Gastrocnemius medialis (tissue), 4 donors: ENCODE data around the gene MRPL19. TPM values are rescaled to one million over a fixed set of nuclear protein-coding genes. Genes with fewer than 3 reads are reported as not detected.
A peak's percentile ranks its signal among the peaks of the same experiment; 100 is the strongest.

Experiments
- ATAC-seq, 2 donors: fragments of 150-250 bp; one replicate each; pipeline ENCODE4 v1.9.1; 2016
- DNase-seq, 2 donors: peaks; one replicate each; pipeline ENCODE4 v3.0.0-alpha.2; 2019
- H3K27ac ChIP-seq, 4 donors: fragments of 200-600 bp; sonication (generic); 1 replicate in 1 of 4; 2 replicates in 3 of 4; pipeline ENCODE4 v1.5.1; 2016 to 2018; ENCODE audit warnings: mild to moderate bottlenecking in 2 of 4, moderate library complexity in 1 of 4
- H3K27me3 ChIP-seq, 3 donors: fragments of 200-600 bp; sonication (generic) in 2 of 3; 1 replicate in 1 of 3; 2 replicates in 2 of 3; pipeline versions ENCODE4 v1.5.1 to v1.6.0; 2016 to 2019; ENCODE audit warnings: mild to moderate bottlenecking in 1 of 3, moderate library complexity in 1 of 3
- H3K36me3 ChIP-seq, 2 donors: fragments of 200-600 bp; sonication (generic) in 1 of 2; one replicate each; pipeline ENCODE4 v1.5.1; 2017 to 2018
- H3K4me1 ChIP-seq, 2 donors: fragments of 200-600 bp; sonication (generic) in 1 of 2; one replicate each; pipeline ENCODE4 v1.5.1; 2016 to 2017; ENCODE audit warnings: mild to moderate bottlenecking in 2 of 2
- H3K4me3 ChIP-seq, 4 donors: fragments of 200-600 bp; sonication (generic) in 3 of 4; 1 replicate in 1 of 4; 2 replicates in 3 of 4; pipeline ENCODE4 v1.5.1; 2016 to 2019; ENCODE audit warnings: mild to moderate bottlenecking in 2 of 4
- H3K9me3 ChIP-seq, 3 donors: fragments of 200-600 bp; sonication (generic) in 2 of 3; 1 replicate in 1 of 3; 2 replicates in 2 of 3; pipeline ENCODE4 v1.5.1; 2016 to 2019
- CTCF ChIP-seq, 5 experiments: fragments of 450-650 bp in 3 of 5; fragments of 200-600 bp in 2 of 5; sonication (generic) in 2 of 5; IDR thresholded peaks in 4 of 5; conservative IDR thresholded peaks in 1 of 5; 1 replicate in 4 of 5; 2 replicates in 1 of 5; pipeline ENCODE4 v1.5.1; 2016 to 2019; ENCODE audit warnings: antibody characterized with exemption in 5 of 5, mild to moderate bottlenecking in 3 of 5, moderate library complexity in 3 of 5
- POLR2A ChIP-seq, 2 donors: fragments of 450-650 bp; IDR thresholded peaks; one replicate each; pipeline ENCODE4 v1.6.1; 2017; ENCODE audit warnings: antibody characterized with exemption in 2 of 2, mild to moderate bottlenecking in 2 of 2, moderate library complexity in 2 of 2
- in situ Hi-C, 4 donors: fragments of 200-750 bp; cut with MboI; loops; one replicate each; pipeline versions ENCODE4 v1.15.0 to v1.8.0; 2017; ENCODE audit warnings: low sequenced_read_pairs in 4 of 4
- intact Hi-C: fragments of 100-400 bp; cut with DNase I; formaldehyde crosslinking; loops from one replicate; pipeline ENCODE4 v1.15.1; 2023; ENCODE audit warnings: low total_unique reads
- total RNA-seq, 4 donors: library from RNA; depleted of rRNA; stranded (reverse); fragments of >200 nt; gene quantifications; one replicate each; pipeline versions ENCODE4 v1.1.0 to v1.2.3, GENCODE V29; 2016

MRPL19 gene
- total RNA-seq, 4 donors from 2014 or later = 25.4 to 95.3 (median 69.8) TPM

DNA sequence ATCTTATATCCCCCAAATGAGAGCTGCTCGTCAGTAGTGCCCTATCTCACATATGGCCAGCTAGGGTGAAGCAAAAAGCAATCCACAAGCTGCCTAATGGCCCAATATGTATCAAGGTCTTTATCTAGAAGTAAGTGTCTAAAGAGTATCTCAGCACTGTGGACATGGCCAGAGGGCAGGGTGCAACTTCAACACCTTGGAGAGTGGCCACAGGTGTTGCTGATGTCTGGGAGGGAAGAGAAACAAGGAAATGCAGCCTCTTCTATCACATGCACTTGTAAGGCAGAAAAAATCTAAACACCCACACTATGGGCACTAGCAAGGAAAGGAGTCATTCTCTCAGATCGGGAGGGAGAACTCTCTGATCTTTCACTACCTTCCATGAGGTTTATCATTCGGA, 23.7 kb upstream of the MRPL19 start:
- Histone ChIP-seq H3K9me3 (no peaks in the 10 kb centered on the region), H3K4me1 (no peaks in the 10 kb centered on the region), H3K27ac (no peak overlapping the region), H3K27me3 (no peaks in the 10 kb centered on the region), H3K4me3 (no peak overlapping the region), H3K36me3 (no peaks in the 10 kb centered on the region)
- intact Hi-C loops = no loop called here
- TF ChIP-seq POLR2A (IDR thresholded peaks at IDR 0.05) = no peak
- TF ChIP-seq CTCF (IDR thresholded peaks at IDR 0.05 in 4 of 5, conservative IDR thresholded peaks at IDR 0.05 in 1 of 5) = no peak
- in situ Hi-C loops = loop anchor here in 3 of 4 donors (25.0 kb wide), 3 partner anchors 161 to 936 kb away; no protein-coding TSS in a partner anchor
- ATAC-seq = no peak
- no peak for DNase-seq

DNA sequence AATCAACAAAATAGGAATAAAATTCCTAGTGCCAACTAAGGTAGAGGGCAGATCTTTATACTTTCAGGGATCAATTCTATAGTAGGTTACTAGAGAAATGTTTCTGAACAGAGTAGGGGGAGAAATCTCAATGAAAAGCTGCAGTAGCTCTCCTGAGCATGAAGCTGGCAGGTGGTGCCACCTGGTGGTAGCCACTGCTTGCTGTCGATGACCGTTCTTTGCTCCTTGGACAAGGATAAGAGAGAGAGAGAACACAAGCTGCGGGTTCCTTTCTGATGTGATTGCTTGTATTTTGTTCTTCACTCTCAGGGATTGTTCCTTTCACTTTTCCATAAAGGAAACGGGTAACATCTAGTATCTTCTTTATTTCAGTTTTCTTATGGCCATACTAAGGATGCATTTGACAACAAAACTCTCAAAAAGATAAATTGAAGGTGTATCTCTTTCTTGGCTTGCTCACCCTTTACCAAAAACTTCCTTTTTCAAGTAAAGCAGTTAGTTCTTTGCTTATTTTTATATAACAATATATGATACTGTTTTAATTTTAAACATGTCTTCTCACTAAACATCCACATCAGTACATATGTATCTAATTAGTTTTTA, 18.6 kb upstream of the MRPL19 start:
- in situ Hi-C loops = no loop called here
- Histone ChIP-seq H3K9me3 (no peaks in the 10 kb centered on the region), H3K4me1 (peaks cover 0 to 10% of the 10 kb centered on the region in 2 donors), H3K27ac (no peak overlapping the region), H3K4me3 (no peak overlapping the region), H3K27me3 (no peaks in the 10 kb centered on the region), H3K36me3 (no peaks in the 10 kb centered on the region)
- ATAC-seq (peak; percentile 75 to 76), DNase-seq (peak in 1 of 2 donors; percentile 49)
- intact Hi-C loops = no loop called here
- TF ChIP-seq POLR2A (IDR thresholded peaks at IDR 0.05) (no peak), CTCF (IDR thresholded peaks at IDR 0.05 in 4 of 5, conservative IDR thresholded peaks at IDR 0.05 in 1 of 5) (peak; percentile 44 to 87 (median 52))

DNA sequence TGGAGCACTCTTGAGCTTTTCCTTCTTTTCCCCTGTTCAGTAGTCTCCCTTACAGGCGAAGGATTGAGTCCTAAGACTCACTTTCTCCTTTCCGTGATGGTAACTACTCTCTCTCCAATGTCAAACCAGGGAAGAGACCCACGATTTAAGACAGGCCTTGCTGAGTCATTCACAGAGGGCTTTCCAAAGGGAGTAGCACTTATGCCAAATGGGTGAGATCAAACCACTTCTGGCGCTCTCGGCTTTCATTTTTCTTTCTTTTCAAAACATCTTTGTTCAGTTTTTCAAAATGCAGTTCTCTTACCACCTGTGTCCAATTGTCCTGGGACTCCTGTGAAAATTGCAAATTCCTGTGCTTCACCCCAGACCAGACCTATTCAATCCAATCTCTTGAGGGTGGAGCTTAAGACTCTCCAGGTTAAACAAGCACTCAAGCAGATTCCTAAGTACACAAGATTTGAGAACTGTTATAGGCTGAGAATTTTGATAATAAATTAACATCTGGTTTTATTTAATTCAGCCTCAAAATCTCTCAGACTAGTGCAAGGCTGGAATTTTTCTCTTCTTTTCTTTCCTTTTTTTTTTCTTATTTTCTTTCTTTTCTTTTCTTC, 14.4 kb upstream of the MRPL19 start:
- intact Hi-C loops = no loop called here
- H3K4me3 ChIP-seq = no peak overlapping the region
- H3K27me3 ChIP-seq = no peaks in the 10 kb centered on the region
- no peak for ATAC-seq
- no peaks in the 10 kb centered on the region for H3K9me3 ChIP-seq
- DNase-seq = no peak
- no peaks in the 10 kb centered on the region for H3K36me3 ChIP-seq
- TF ChIP-seq POLR2A (IDR thresholded peaks at IDR 0.05) (no peak), CTCF (IDR thresholded peaks at IDR 0.05 in 4 of 5, conservative IDR thresholded peaks at IDR 0.05 in 1 of 5) (no peak)
- H3K27ac ChIP-seq = no peak overlapping the region
- H3K4me1 ChIP-seq = peaks cover 0 to 21% of the 10 kb centered on the region in 2 donors
- in situ Hi-C loops = no loop called here

DNA sequence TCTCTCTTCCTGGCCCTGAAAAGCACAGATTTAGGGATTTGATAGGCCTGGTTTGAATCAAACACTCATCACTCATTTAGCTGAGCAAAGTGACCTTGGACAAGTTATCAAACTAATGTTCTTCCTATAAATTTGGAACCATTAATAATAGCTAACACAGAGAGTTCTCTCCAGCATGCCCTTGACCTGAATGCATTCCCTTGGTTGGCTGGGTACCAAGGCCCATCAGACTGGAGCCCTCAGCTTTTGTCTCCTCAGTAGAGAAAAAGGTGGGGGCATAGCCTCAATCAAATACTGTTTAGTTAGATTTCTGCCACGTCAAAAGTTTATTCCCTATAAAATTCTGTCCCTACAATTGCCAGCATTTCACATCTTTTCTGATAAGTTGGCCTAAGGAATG, 13.8 kb upstream of the MRPL19 start:
- Histone ChIP-seq H3K27me3 (no peaks in the 10 kb centered on the region), H3K4me1 (peaks cover 0 to 21% of the 10 kb centered on the region in 2 donors), H3K4me3 (no peak overlapping the region), H3K27ac (no peak overlapping the region), H3K36me3 (no peaks in the 10 kb centered on the region), H3K9me3 (no peaks in the 10 kb centered on the region)
- TF ChIP-seq POLR2A (IDR thresholded peaks at IDR 0.05) (no peak), CTCF (IDR thresholded peaks at IDR 0.05 in 4 of 5, conservative IDR thresholded peaks at IDR 0.05 in 1 of 5) (no peak)
- no peak for ATAC-seq
- in situ Hi-C loops (no loop called here), intact Hi-C loops (no loop called here)
- no peak for DNase-seq
